Endothelial cell of umbilical vein (primary cell): Measurements from ENCODE around the gene OSBPL6. TPM values are rescaled to one million over a fixed set of nuclear protein-coding genes. Genes with fewer than 3 reads are reported as not detected.

Experiments used
- BruUV-seq: library from RNA; stranded (reverse); fragments of 400-500 nt; replicated peaks from 2 replicates; lab custom pipeline; 2021; lab: Mats Ljungman, UMichigan
- CTCF ChIA-PET: fragments of 300-600, 350-600 bp; sonication (Branson Sonifier 250); formaldehyde crosslinking; loops from one replicate; lab custom pipeline; 2021; ENCODE audit warnings: antibody characterized with exemption, inconsistent platforms; lab: Charles Lee
- POLR2A ChIA-PET: fragments of 300-600, 350-600 bp; sonication (Branson Sonifier 250); formaldehyde crosslinking; loops from one replicate; lab custom pipeline; 2021; ENCODE audit warnings: antibody characterized with exemption, inconsistent platforms; lab: Charles Lee
- DNase-seq: peaks from one replicate; pipeline ENCODE4 v3.0.0-alpha.2; 2011; ENCODE audit warnings: low read depth, low spot score
- FAIRE-seq: peaks from 2 replicates; lab custom pipeline; 2011; peaks lifted over from hg19 to GRCh38; lab: Jason Lieb, UNC
- H2AFZ ChIP-seq: 2 replicates; pipeline ENCODE4 v1.6.0; 2012; ENCODE audit warnings: low read depth, low read length, control low read depth, inconsistent platforms
- H3K27ac ChIP-seq: 2 replicates; pipeline ENCODE4 v1.5.1; 2011; ENCODE audit warnings: low read depth, mild to moderate bottlenecking, control low read depth, low read length, moderate library complexity; ENCODE audit not compliant: insufficient read depth
- H3K27me3 ChIP-seq, 2 experiments: 2 replicates each; pipeline versions ENCODE4 v1.6.0 to v1.6.1; 2011; ENCODE audit warnings: low read length in 2 of 2, mixed read lengths in 1 of 2; ENCODE audit not compliant: control insufficient read depth in 2 of 2, insufficient read depth in 2 of 2
- H3K36me3 ChIP-seq, 2 experiments: 2 replicates in 1 of 2; 3 replicates in 1 of 2; pipeline ENCODE4 v1.5.1; 2011; ENCODE audit warnings: low read length in 2 of 2, mild to moderate bottlenecking in 1 of 2, moderate library complexity in 1 of 2; ENCODE audit not compliant: control insufficient read depth in 2 of 2, insufficient read depth in 2 of 2; ENCODE audit errors: extremely low read depth in 1 of 2
- H3K4me1 ChIP-seq: 3 replicates; pipeline ENCODE4 v1.5.1; 2011; ENCODE audit warnings: mild to moderate bottlenecking, low read length; ENCODE audit not compliant: control insufficient read depth, insufficient read depth; ENCODE audit errors: extremely low read depth
- H3K4me2 ChIP-seq: 2 replicates; pipeline ENCODE4 v1.6.1; 2011; ENCODE audit warnings: low read length, control low read depth, mixed read lengths; ENCODE audit not compliant: insufficient read depth
- H3K4me3 ChIP-seq, 3 experiments: fragments of 200-600 bp in 1 of 3; sonication (generic), shearing (Covaris generic) in 1 of 3; replicated peaks in 1 of 3; 2 replicates each; pipeline ENCODE4 v1.5.1; 2011 to 2016; ENCODE audit warnings: control low read depth in 3 of 3, low read length in 3 of 3, mild to moderate bottlenecking in 2 of 3, inconsistent platforms in 1 of 3, low read depth in 1 of 3, moderate library complexity in 1 of 3; ENCODE audit not compliant: insufficient read depth in 1 of 3
- H3K79me2 ChIP-seq: 2 replicates; pipeline ENCODE4 v1.6.0; 2012; ENCODE audit warnings: low read length, inconsistent platforms; ENCODE audit not compliant: control insufficient read depth, insufficient read depth
- H3K9ac ChIP-seq: replicated peaks from 2 replicates; pipeline ENCODE3; 2011; ENCODE audit warnings: low read length, control low read depth; ENCODE audit not compliant: insufficient read depth; ENCODE audit errors: extremely low read depth
- H3K9me1 ChIP-seq: replicated peaks from 3 replicates; pipeline ENCODE4 v1.6.0; 2011; ENCODE audit warnings: mild to moderate bottlenecking, low read length; ENCODE audit not compliant: control insufficient read depth, insufficient read depth; ENCODE audit errors: extremely low read depth
- H3K9me3 ChIP-seq: replicated peaks from 2 replicates; pipeline ENCODE4 v1.5.1; 2012; ENCODE audit warnings: low read length, inconsistent platforms; ENCODE audit not compliant: control insufficient read depth, insufficient read depth
- H4K20me1 ChIP-seq: replicated peaks from 2 replicates; pipeline ENCODE3; 2011; ENCODE audit warnings: mild to moderate bottlenecking, low read length; ENCODE audit not compliant: control insufficient read depth, insufficient read depth; ENCODE audit errors: extremely low read depth
- EZH2 ChIP-seq: IDR thresholded peaks from 2 replicates; pipeline ENCODE4 v1.6.1; 2012; ENCODE audit warnings: borderline replicate concordance, low read depth, mild to moderate bottlenecking, moderate library complexity, low read length, inconsistent platforms; ENCODE audit not compliant: severe bottlenecking
- FOS ChIP-seq: IDR thresholded peaks from 2 replicates; pipeline ENCODE4 v1.6.1; 2011; ENCODE audit warnings: mild to moderate bottlenecking, low read length, moderate library complexity, borderline replicate concordance; ENCODE audit not compliant: insufficient read depth
- GATA2 ChIP-seq: IDR thresholded peaks from 2 replicates; pipeline ENCODE4 v1.7.0; 2011; ENCODE audit warnings: low read depth, mild to moderate bottlenecking, moderate library complexity, mixed read lengths, low read length; ENCODE audit not compliant: insufficient read length, insufficient read depth
- JUN ChIP-seq: IDR thresholded peaks from 2 replicates; pipeline ENCODE4 v1.6.1; 2011; ENCODE audit warnings: borderline replicate concordance, low read depth; ENCODE audit not compliant: insufficient read length, insufficient read depth
- MAX ChIP-seq: IDR thresholded peaks from 2 replicates; pipeline ENCODE4 v1.6.1; 2011; ENCODE audit not compliant: insufficient read depth, insufficient read length
- MYC ChIP-seq: IDR thresholded peaks from one replicate; pipeline ENCODE4 v1.6.1; 2011; ENCODE audit warnings: mild to moderate bottlenecking, low read depth, low read length
- POLR2A ChIP-seq: IDR thresholded peaks from 2 replicates; pipeline ENCODE4 v1.6.1; 2012; ENCODE audit warnings: low read depth, mild to moderate bottlenecking, control low read depth, low read length
- POLR2AphosphoS5 ChIP-seq: IDR thresholded peaks from 2 replicates; pipeline ENCODE4 v1.6.1; 2012; ENCODE audit warnings: low read depth, mild to moderate bottlenecking, control low read depth, low read length, moderate library complexity; ENCODE audit not compliant: insufficient read depth
- dilution Hi-C: fragments of 300-500 bp; cut with MboI; formaldehyde crosslinking; loops from one replicate; pipeline ENCODE4 v1.15.0; 2019; ENCODE audit warnings: low sequenced_read_pairs; ENCODE audit not compliant: extremely low pct_ligation_motif_present
- intact Hi-C: fragments of 100-400 bp; cut with micrococcal nuclease; formaldehyde crosslinking; loops from one replicate; pipeline ENCODE4 v1.10.0; 2022
- polyA plus RNA-seq, 4 experiments: library from polyadenylated mRNA; depleted of rRNA in 3 of 4; stranded (reverse) in 3 of 4; unstranded in 1 of 4; fragments of >200 nt; gene quantifications; 2 replicates each; pipeline versions ENCODE4 v1.2.1 to v1.2.3, GENCODE V29; 2011 to 2012; ENCODE audit warnings: missing spikeins in 1 of 4
- total RNA-seq: library from RNA; stranded (reverse); gene quantifications from 2 replicates; pipeline ENCODE4 v1.2.3, GENCODE V29; 2021
- TF ChIP-seq, protein P1 (sequence below), 2 donors: IDR thresholded peaks; 1 replicate in 1 of 2; 2 replicates in 1 of 2; pipeline ENCODE4 v1.5.1; 2011; ENCODE audit warnings: low read length in 2 of 2, mild to moderate bottlenecking in 2 of 2, moderate library complexity in 2 of 2, control low read depth in 1 of 2, inconsistent platforms in 1 of 2, low read depth in 1 of 2; ENCODE audit not compliant: insufficient read depth in 1 of 2; ENCODE audit errors: extremely low read depth in 1 of 2

OSBPL6 gene
- total and polyA plus RNA-seq, 2 donors (not counting 3 experiments of a cell fraction or from before 2014, with no cell fraction given) = 1.5 to 2.3 TPM

GRCh38 chr2:178266445-178266844 lies 72.1 kb downstream of the OSBPL6 start:
- no peak overlapping the region for H3K9ac ChIP-seq
- POLR2A ChIA-PET = interaction anchor here (0.6 kb wide), 1 partner anchor 1002 kb away, joined by 3 read pairs; no protein-coding TSS in a partner anchor
- H3K4me1 ChIP-seq = no peaks in the 10 kb centered on the region
- no peaks in the 10 kb centered on the region for H3K27me3 ChIP-seq
- H3K9me3 ChIP-seq = no peaks in the 10 kb centered on the region
- H2AFZ ChIP-seq = no peak overlapping the region
- CTCF ChIA-PET = no interaction called here
- DNase-seq (no peak), FAIRE-seq (no peak)
- BruUV-seq = no TSS peak
- TF ChIP-seq EZH2 = no peak
- TF ChIP-seq, protein P1, sequence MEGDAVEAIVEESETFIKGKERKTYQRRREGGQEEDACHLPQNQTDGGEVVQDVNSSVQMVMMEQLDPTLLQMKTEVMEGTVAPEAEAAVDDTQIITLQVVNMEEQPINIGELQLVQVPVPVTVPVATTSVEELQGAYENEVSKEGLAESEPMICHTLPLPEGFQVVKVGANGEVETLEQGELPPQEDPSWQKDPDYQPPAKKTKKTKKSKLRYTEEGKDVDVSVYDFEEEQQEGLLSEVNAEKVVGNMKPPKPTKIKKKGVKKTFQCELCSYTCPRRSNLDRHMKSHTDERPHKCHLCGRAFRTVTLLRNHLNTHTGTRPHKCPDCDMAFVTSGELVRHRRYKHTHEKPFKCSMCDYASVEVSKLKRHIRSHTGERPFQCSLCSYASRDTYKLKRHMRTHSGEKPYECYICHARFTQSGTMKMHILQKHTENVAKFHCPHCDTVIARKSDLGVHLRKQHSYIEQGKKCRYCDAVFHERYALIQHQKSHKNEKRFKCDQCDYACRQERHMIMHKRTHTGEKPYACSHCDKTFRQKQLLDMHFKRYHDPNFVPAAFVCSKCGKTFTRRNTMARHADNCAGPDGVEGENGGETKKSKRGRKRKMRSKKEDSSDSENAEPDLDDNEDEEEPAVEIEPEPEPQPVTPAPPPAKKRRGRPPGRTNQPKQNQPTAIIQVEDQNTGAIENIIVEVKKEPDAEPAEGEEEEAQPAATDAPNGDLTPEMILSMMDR (IDR thresholded peaks at IDR 0.05; ENCODE audit: extremely low read depth in 1 of 2, insufficient read depth in 1 of 2, low read depth in 1 of 2, low read length in 2 of 2) = no peak
- no peak for TF ChIP-seq GATA2
- no peak for TF ChIP-seq JUN
- no peak for TF ChIP-seq MAX
- no peak for TF ChIP-seq MYC
- no peak for TF ChIP-seq POLR2A
- no peak for TF ChIP-seq FOS
- no peak for TF ChIP-seq POLR2AphosphoS5
- H3K4me3 ChIP-seq = no peak overlapping the region
- H4K20me1 ChIP-seq = no peaks in the 10 kb centered on the region
- H3K36me3 ChIP-seq = no peaks in the 10 kb centered on the region
- dilution Hi-C loops = no loop called here
- H3K27ac ChIP-seq = no peak overlapping the region
- H3K9me1 ChIP-seq = no peaks in the 10 kb centered on the region
- H3K79me2 ChIP-seq = no peaks in the 10 kb centered on the region
- intact Hi-C loops = no loop called here
- H3K4me2 ChIP-seq = no peak overlapping the region
